HCEC 1CT (cell line): Measurements from ENCODE around the gene SSBP2.
A peak's percentile ranks its signal among the peaks of the same experiment; 100 is the strongest.
"Not testable (repeated sequence)": the region's sequence is repeated elsewhere in the genome, so short reads cannot be mapped to it uniquely, and the experiment has no call there.

Experiments
- DNase-seq: peaks from one replicate; pipeline ENCODE4 v3.0.0-alpha.2; 2017

The SSBP2 gene

GRCh38 chr5:81420039-81420667 lies 330.7 kb downstream of the SSBP2 start:
- peak; percentile 94 for DNase-seq

- DNase-seq, result no peak
Measured at GRCh38 chr5:81418606-81419005, 332.3 kb downstream of the SSBP2 start.

- DNase-seq, result peak; percentile 8
Measured at GRCh38 chr5:81417052-81417451, 333.8 kb downstream of the SSBP2 start.

- DNase-seq, result no peak
Measured at GRCh38 chr5:81409896-81410295, 341.0 kb downstream of the SSBP2 start.

GRCh38 chr5:81409361-81409760 lies 341.5 kb downstream of the SSBP2 start:
- no peak for DNase-seq

GRCh38 chr5:81408496-81408895 lies 342.4 kb downstream of the SSBP2 start:
- no peak for DNase-seq

GRCh38 chr5:81407811-81408210 lies 343.1 kb downstream of the SSBP2 start:
- DNase-seq, result not testable (repeated sequence)

- no peak for DNase-seq
Measured at GRCh38 chr5:81405126-81405891, 345.6 kb downstream of the SSBP2 start.

GRCh38 chr5:81402192-81402930 lies 348.5 kb downstream of the SSBP2 start:
- no peak for DNase-seq

GRCh38 chr5:81401266-81401665 lies 349.6 kb downstream of the SSBP2 start:
- DNase-seq, result no peak

GRCh38 chr5:81400375-81400774 lies 350.5 kb downstream of the SSBP2 start:
- DNase-seq, result no peak

- DNase-seq, result no peak
Measured at GRCh38 chr5:81398741-81399140, 352.2 kb downstream of the SSBP2 start.

- peak; percentile 62 for DNase-seq
Measured at GRCh38 chr5:81397176-81397575, 353.7 kb downstream of the SSBP2 start.

GRCh38 chr5:81395262-81395661 lies 355.6 kb downstream of the SSBP2 start:
- no peak for DNase-seq

- no peak for DNase-seq
Measured at GRCh38 chr5:81393783-81394718, 356.8 kb downstream of the SSBP2 start, which contains the start of gene ACOT12. Gene ACOT12, minus strand, starts transcription at chr5:81394134. Its CDS starts 20 bp downstream, at chr5:81394114.

- DNase-seq, result no peak
Measured at GRCh38 chr5:81393430-81393782, 357.5 kb downstream of the SSBP2 start.

- no peak for DNase-seq
Measured at GRCh38 chr5:81389025-81389424, 361.9 kb downstream of the SSBP2 start.

- DNase-seq, result no peak
Measured at GRCh38 chr5:81388169-81388568, 362.7 kb downstream of the SSBP2 start.

- no peak for DNase-seq
Measured at GRCh38 chr5:81383867-81384266, 367.0 kb downstream of the SSBP2 start.

GRCh38 chr5:81371354-81371876 lies 379.5 kb downstream of the SSBP2 start:
- no peak for DNase-seq

- no peak for DNase-seq
Measured at GRCh38 chr5:81370912-81371311, 380.0 kb downstream of the SSBP2 start.

GRCh38 chr5:81365541-81365940 lies 385.4 kb downstream of the SSBP2 start:
- no peak for DNase-seq
